ENCODE results near the gene ATP6V0A4.

The ATP6V0A4 gene

GRCh38 chr7:138726288-138726687 is 71.7 kb downstream of the ATP6V0A4 start:
- TF ChIP-seq EZH2 (IDR thresholded peaks at IDR 0.05; ENCODE audit: borderline replicate concordance, low read depth, low read length, severe bottlenecking): no peak
- TF ChIP-seq CTCF (IDR thresholded peaks at IDR 0.05; ENCODE audit: borderline replicate concordance, extremely low read depth, low read length, poor library complexity, severe bottlenecking): peak; percentile 39
- no peak overlapping the region for H2AFZ ChIP-seq (ENCODE audit: low read depth, low read length)
- no peak for DNase-seq

GRCh38 chr7:138720286-138720685 is 77.7 kb downstream of the ATP6V0A4 start:
- ATAC-seq (ENCODE audit: insufficient read depth, low read depth): no peak
- no peak for DNase-seq
- Histone ChIP-seq H3K4me3 (ENCODE audit: low read depth in 1 of 2, low read length in 2 of 2) (no peak overlapping the region), H4K20me1 (ENCODE audit: insufficient read depth, low read length) (no peaks in the 10 kb centered on the region), H3K9ac (ENCODE audit: low read depth, low read length) (no peak overlapping the region), H2AFZ (ENCODE audit: low read depth, low read length) (no peak overlapping the region), H3K79me2 (ENCODE audit: insufficient read depth, low read length) (no peaks in the 10 kb centered on the region), H3K4me1 (ENCODE audit: insufficient read depth, low read length) (no peaks in the 10 kb centered on the region), H3K27me3 (ENCODE audit: insufficient read depth, low read length, poor library complexity) (no peaks in the 10 kb centered on the region), H3K27ac (ENCODE audit: low read length) (no peak overlapping the region), H3K36me3 (ENCODE audit: insufficient read depth, low read length) (no peaks in the 10 kb centered on the region), H3K9me3 (ENCODE audit: insufficient read depth, low read length, severe bottlenecking) (no peaks in the 10 kb centered on the region), H3K4me2 (ENCODE audit: insufficient read depth, low read length) (no peak overlapping the region)
- no peak for TF ChIP-seq CTCF (IDR thresholded peaks at IDR 0.05; ENCODE audit: borderline replicate concordance, extremely low read depth, low read length, poor library complexity, severe bottlenecking)
- TF ChIP-seq EZH2 (IDR thresholded peaks at IDR 0.05; ENCODE audit: borderline replicate concordance, low read depth, low read length, severe bottlenecking): no peak

More at GRCh38 chr7:138726288-138726687, 71.7 kb downstream of the ATP6V0A4 start:
- Histone ChIP-seq H3K4me3 (ENCODE audit: low read depth in 1 of 2, low read length in 2 of 2) (no peak overlapping the region), H4K20me1 (ENCODE audit: insufficient read depth, low read length) (no peaks in the 10 kb centered on the region), H3K27me3 (ENCODE audit: insufficient read depth, low read length, poor library complexity) (no peaks in the 10 kb centered on the region), H3K9me3 (ENCODE audit: insufficient read depth, low read length, severe bottlenecking) (no peaks in the 10 kb centered on the region), H3K4me1 (ENCODE audit: insufficient read depth, low read length) (no peaks in the 10 kb centered on the region), H3K36me3 (ENCODE audit: insufficient read depth, low read length) (no peaks in the 10 kb centered on the region), H3K79me2 (ENCODE audit: insufficient read depth, low read length) (no peaks in the 10 kb centered on the region), H3K9ac (ENCODE audit: low read depth, low read length) (no peak overlapping the region), H3K27ac (ENCODE audit: low read length) (no peak overlapping the region), H3K4me2 (ENCODE audit: insufficient read depth, low read length) (no peak overlapping the region)
- ATAC-seq (ENCODE audit: insufficient read depth, low read depth): no peak

- Histone ChIP-seq H3K9me3 (ENCODE audit: insufficient read depth, low read length, severe bottlenecking) (no peaks in the 10 kb centered on the region), H3K4me2 (ENCODE audit: insufficient read depth, low read length) (no peak overlapping the region), H4K20me1 (ENCODE audit: insufficient read depth, low read length) (no peaks in the 10 kb centered on the region), H3K27me3 (ENCODE audit: insufficient read depth, low read length, poor library complexity) (no peaks in the 10 kb centered on the region), H3K79me2 (ENCODE audit: insufficient read depth, low read length) (no peaks in the 10 kb centered on the region), H3K36me3 (ENCODE audit: insufficient read depth, low read length) (no peaks in the 10 kb centered on the region), H3K4me1 (ENCODE audit: insufficient read depth, low read length) (no peaks in the 10 kb centered on the region), H2AFZ (ENCODE audit: low read depth, low read length) (no peak overlapping the region), H3K9ac (ENCODE audit: low read depth, low read length) (no peak overlapping the region), H3K4me3 (ENCODE audit: low read depth in 1 of 2, low read length in 2 of 2) (no peak overlapping the region), H3K27ac (ENCODE audit: low read length) (no peak overlapping the region)
- DNase-seq (no peak), ATAC-seq (ENCODE audit: insufficient read depth, low read depth) (no peak)
- no peak for TF ChIP-seq EZH2 (IDR thresholded peaks at IDR 0.05; ENCODE audit: borderline replicate concordance, low read depth, low read length, severe bottlenecking)
- no peak for TF ChIP-seq CTCF (IDR thresholded peaks at IDR 0.05; ENCODE audit: borderline replicate concordance, extremely low read depth, low read length, poor library complexity, severe bottlenecking)
Observed at GRCh38 chr7:138716889-138717288, 81.1 kb downstream of the ATP6V0A4 start.

GRCh38 chr7:138713191-138713590 is 84.8 kb downstream of the ATP6V0A4 start:
- TF ChIP-seq EZH2 (IDR thresholded peaks at IDR 0.05; ENCODE audit: borderline replicate concordance, low read depth, low read length, severe bottlenecking): no peak
- no peak for TF ChIP-seq CTCF (IDR thresholded peaks at IDR 0.05; ENCODE audit: borderline replicate concordance, extremely low read depth, low read length, poor library complexity, severe bottlenecking)
- DNase-seq (no peak), ATAC-seq (ENCODE audit: insufficient read depth, low read depth) (0 out of 3 replicates have a peak, but pooled peaks have one; percentile 31)
- H2AFZ ChIP-seq (ENCODE audit: low read depth, low read length): no peak overlapping the region
- no peaks in the 10 kb centered on the region for H4K20me1 ChIP-seq (ENCODE audit: insufficient read depth, low read length)
- no peak overlapping the region for H3K4me2 ChIP-seq (ENCODE audit: insufficient read depth, low read length)
- H3K36me3 ChIP-seq (ENCODE audit: insufficient read depth, low read length): no peaks in the 10 kb centered on the region
- no peaks in the 10 kb centered on the region for H3K79me2 ChIP-seq (ENCODE audit: insufficient read depth, low read length)
- H3K27me3 ChIP-seq (ENCODE audit: insufficient read depth, low read length, poor library complexity): no peaks in the 10 kb centered on the region
- H3K9me3 ChIP-seq (ENCODE audit: insufficient read depth, low read length, severe bottlenecking): no peaks in the 10 kb centered on the region
- no peak overlapping the region for H3K4me3 ChIP-seq (ENCODE audit: low read depth in 1 of 2, low read length in 2 of 2)
- H3K27ac ChIP-seq (ENCODE audit: low read length): no peak overlapping the region
- no peaks in the 10 kb centered on the region for H3K4me1 ChIP-seq (ENCODE audit: insufficient read depth, low read length)
- no peak overlapping the region for H3K9ac ChIP-seq (ENCODE audit: low read depth, low read length)
